T-helper 1 cell (primary cell): Measurements from ENCODE around the gene TMEM145.
A peak's percentile ranks its signal among the peaks of the same experiment; 100 is the strongest.
"Not testable (repeated sequence)": the region's sequence is repeated elsewhere in the genome, so short reads cannot be mapped to it uniquely, and the experiment has no call there.

Experiments used
- DNase-seq, 5 donors: peaks; one replicate each; pipeline ENCODE4 v3.0.0-alpha.2; 2012 to 2020
- total RNA-seq, 4 donors: gene quantifications; one replicate each; lab custom pipeline; 2026; lab: John Stamatoyannopoulos, UW

The TMEM145 gene
- 0 to 0.12 (median 0.04) reads per million in 4 donors for total RNA-seq

GRCh38 chr19:42313096-42313839 lies at the start of gene TMEM145:
Gene TMEM145, plus strand, starts transcription at chr19:42313309. Its CDS starts 68 bp downstream, at chr19:42313377.
- DNase-seq: no peak

- not testable (repeated sequence) for DNase-seq
These were observed 47.0 kb upstream of the TMEM145 start for GRCh38 chr19:42266105-42266504.

DNA sequence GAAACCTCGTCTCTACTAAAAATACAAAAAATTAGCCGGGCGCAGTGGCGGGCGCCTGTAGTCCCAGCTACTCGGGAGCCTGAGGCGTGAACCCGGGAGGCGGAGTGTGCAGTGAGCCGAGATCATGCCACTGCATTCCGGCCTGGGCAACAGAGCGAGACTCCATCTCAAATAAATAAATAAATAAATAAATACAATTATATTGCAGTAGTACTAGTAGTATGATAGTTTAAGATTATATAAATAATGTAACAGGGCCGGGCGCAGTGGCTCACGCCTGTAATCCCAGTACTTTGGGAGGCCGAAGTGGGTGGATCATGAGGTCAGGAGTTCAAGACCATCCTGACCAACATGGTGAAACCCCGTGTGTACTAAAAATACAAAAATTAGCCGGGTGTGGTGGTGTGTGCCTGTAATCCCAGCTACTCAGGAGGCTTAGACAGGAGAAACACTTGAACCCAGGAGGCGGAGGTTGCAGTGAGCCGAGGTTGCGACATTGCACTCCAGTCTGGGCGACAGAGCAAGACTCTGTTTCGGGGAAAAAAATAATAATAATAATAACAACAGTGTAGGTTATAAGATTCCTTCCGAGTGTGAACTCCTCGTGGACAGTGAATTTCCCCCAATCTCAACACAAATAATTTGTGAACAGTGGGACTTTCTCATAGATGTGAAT lies 46.0 kb upstream of the TMEM145 start:
- not testable (repeated sequence) for DNase-seq

DNA sequence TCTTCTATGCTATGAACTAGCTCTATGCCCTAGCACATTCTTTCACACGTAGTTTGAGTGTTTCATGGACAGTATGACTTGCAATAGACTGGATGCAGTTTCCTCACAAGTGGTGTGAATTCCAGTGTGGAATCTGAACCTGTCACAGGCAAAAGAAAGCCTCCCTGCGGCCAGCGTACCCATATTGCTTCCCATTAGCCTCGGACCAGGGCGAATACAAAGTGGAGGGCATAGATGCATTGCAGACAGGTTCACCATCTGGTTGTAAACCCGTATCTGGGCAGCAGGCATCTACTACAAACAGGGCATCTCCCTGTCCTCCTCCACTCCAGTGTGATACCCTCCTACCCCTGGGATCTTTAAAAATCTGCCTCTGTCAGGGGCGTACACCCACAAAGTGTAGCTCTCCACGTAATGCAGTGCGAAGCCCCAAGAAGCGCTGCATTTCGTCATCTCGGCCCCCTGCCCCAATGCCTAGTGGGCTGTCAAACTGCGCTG lies 45.4 kb upstream of the TMEM145 start:
- no peak for DNase-seq

DNA sequence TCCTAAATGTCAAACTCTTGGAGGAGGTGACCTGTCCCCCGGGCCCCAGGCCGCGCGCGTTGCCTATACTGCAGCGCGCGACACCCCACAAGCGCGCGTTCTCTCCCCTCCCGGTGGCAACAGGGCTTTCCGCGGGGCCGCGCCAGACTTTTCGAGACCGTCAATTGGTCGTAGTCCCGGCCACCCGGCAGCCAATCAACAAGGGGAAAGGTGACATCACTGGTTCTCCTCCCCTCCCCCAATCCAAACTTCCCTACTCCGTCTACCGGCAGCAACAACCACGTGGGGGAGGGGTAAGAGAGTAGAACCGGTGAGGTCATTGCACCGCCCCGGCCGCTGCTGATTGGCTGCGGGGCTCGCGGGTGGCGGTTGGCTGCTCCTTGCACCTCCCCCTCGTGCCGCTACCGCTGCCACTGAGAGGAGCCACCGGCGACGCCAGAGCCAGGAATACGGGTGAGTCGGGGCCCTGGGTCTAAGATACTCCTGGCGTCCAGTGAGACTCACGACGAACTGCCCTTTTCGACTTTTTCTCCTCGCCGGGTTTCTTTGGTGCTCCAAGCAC lies 44.9 kb upstream of the TMEM145 start:
- peak; percentile 98 to 100 (median 99) for DNase-seq

DNA sequence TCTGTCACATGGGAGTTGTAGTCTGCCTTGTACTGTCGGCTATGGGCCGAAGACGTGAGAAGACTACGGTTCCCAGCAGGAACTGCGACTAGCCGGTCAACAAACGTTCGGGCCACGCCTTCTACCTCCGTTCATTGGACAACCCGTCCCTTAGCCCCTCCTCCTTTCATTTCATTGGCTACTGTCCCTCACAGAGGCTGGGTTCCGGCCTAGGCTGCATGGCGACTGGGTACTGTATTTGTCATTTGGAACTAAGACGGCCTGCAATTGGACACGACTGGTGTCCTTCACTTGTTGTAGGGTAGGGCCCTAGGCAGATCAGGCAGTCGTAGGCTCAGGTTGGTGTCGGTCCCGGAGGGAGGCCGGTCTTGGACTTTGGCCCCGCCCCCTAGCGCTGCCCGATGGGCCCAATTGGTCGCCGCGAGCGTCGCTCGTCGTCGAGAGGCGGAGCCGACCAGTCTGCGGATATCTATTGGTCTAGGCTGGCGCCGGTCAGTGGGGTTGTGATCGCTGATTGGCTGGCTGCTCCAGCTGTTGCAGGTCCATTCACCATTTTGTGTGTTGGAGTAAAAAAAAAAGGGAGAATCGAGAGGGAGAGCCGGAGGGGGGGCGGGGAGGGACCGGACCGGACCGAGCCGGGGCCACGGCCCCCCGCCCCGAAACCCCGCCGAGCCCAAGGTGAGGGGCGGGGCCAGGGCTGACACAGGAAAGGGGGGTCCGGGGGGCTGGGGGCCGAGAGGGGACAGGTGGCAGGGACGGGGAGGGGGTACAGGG lies 44.2 kb upstream of the TMEM145 start, which contains the start of gene CIC:
Gene CIC (plus strand): TSS at position 549 of the 774 bp plus-strand sequence. CDS start 2,532 bp downstream, outside the sequence.
- peak; percentile 99 to 100 (median 99) for DNase-seq

DNA sequence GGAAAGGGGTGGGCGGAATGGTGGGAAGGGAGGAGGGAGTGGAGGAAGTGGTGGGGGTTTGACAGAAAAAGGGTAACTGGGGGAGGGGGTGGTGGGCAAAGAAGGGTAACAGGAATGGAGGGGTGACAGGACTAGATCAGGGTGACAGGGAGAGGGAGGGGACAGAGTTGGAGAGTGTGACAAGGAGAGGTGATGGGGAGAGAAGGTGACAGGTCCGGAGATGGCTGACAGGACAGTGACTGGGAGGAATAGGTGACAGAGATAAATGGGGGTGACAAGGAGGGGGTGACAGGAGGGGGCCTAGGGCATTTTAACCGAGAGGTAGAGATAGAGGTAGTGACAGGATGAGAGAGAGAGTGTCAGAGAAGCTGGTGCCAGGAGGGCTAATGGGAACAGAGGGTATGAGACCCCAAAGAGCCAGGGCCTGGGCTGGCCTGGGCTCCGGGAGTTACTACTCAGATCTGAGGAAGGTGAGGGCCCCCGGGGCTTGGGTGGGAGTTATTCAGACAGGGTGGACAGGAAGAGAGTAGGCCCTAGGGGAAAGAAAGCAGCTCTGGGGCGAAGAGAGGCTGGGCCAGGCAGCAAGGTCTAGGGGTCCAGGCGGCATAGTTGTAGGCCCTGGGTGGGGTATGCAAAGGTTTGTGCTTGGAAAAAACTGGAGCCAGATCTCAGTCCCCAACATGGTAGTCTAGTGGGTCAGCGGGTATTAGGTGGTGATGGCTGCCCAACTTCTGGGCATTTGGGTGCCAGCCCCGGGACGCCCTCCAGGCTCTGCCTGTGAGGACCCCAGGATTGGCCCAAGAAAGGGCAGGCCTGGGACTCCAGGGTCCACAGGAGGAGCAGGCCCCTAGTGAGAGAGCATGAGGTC lies 43.4 kb upstream of the TMEM145 start:
- DNase-seq: no peak

DNA sequence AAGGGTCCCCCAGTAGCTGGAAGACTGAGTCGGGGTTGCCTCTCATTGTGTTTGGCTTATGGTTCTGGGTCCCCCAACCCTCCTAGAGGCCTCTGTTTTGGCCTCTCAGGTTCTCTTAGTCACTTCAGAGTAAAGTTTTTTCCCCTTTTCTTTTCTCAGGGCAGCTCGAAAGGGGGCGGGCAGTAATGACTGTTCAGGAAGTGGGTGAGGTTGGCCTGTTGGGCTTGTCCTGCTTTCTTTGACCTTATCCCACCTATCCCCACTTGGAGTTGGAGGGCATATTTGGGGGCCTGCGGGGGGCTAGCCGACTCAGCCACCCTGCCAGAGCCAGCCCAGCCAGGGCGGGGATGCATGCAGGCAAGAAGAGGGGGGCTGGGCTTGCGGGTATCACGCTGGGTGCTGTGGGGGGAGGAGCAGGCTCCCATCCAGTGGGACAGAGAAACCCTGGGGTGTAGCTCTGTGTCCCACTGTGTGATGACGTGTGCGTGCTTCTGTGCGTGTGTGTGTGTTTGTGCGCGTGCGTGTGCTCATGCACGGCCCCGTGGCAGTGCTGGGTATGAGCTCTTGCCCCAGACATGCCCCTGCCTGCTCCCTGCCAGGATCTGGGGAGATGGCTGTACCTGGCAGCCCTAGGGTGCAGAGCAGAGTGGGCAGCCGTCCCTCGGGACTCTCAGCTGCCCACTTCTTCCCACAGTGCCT lies 42.6 kb upstream of the TMEM145 start:
- peak; percentile 48 to 82 (median 67) for DNase-seq

DNA sequence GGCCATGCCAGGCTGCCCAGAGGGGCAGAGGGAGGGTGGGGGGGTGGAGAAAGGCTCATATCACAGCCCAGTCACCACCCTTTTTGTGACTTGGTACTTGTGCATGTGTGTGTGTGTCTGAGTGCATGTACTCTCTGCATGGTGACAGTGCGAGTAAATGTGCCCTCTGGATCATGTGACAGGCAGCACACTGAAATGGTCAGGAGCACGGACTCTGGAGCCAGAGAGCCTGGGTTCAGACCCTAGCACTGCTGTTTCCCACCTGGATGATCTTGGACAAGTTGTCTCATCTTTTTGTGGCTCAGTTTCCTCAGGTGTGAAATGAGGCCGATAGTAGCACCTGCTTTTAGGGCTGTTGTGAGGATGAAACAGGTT lies 42.1 kb upstream of the TMEM145 start:
- no peak for DNase-seq

DNA sequence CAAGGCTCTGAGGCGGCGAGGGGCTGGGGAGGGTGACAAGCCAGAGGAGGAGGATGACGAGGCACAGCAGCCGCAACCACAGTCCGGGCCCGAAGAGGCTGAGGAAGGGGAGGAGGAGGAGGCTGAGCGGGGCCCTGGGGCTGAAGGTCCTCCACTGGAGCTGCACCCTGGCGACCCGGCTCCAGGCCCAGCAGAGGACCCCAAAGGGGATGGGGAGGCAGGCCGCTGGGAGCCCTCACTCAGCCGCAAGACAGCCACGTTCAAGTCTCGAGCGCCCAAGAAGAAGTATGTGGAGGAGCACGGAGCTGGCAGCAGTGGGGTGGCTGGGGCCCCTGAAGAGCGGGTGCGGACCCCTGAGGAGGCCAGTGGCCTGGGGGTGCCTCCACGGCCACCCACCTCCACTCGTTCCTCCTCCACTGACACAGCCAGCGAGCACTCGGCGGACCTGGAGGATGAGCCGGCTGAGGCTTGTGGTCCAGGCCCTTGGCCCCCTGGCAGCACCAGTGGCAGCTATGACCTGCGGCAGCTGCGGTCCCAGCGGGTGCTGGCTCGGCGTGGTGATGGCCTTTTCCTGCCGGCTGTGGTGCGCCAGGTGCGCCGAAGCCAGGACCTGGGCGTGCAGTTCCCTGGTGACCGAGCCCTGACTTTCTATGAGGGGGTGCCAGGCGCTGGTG lies 41.1 kb upstream of the TMEM145 start:
- DNase-seq: no peak

GRCh38 chr19:42272535-42272897 lies 40.6 kb upstream of the TMEM145 start:
- no peak for DNase-seq

DNA sequence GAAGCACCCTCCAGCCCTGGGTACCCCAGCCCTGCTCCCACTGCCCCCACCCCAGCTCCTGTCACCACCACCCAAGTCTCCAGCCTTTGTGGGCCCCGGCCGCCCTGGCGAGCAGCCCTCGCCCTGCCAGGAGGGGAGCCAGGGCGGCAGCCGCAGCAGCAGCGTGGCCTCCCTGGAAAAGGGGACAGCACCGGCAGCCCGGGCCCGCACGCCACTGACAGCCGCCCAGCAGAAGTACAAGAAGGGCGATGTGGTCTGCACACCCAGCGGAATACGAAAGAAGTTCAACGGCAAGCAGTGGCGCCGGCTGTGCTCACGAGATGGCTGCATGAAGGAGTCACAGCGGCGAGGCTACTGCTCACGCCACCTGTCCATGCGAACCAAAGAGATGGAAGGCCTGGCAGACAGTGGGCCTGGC lies 40.1 kb upstream of the TMEM145 start:
- no peak for DNase-seq

GRCh38 chr19:42273407-42274064 lies 39.6 kb upstream of the TMEM145 start:
- no peak for DNase-seq

DNA sequence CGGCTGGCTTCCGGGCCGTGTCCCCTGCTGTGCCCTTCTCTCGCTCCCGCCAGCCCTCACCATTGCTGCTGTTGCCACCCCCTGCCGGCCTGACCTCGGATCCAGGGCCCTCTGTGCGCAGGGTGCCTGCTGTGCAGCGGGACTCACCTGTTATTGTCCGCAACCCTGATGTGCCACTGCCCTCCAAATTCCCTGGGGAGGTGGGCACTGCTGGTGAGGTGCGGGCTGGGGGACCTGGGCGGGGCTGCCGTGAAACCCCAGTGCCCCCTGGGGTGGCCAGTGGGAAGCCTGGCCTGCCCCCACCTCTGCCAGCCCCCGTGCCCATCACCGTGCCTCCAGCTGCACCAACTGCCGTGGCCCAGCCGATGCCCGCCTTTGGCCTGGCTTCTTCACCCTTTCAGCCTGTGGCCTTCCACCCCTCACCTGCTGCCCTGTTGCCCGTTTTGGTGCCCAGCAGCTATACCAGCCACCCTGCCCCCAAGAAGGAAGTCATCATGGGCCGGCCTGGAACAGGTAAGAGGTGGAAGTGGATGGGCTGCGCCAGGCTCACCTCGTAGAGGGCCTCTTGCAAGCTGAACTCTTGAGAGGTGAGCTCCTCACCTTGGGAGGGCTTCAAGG lies 38.9 kb upstream of the TMEM145 start:
- DNase-seq: no peak

GRCh38 chr19:42275103-42275502 lies 38.0 kb upstream of the TMEM145 start:
- DNase-seq: no peak

DNA sequence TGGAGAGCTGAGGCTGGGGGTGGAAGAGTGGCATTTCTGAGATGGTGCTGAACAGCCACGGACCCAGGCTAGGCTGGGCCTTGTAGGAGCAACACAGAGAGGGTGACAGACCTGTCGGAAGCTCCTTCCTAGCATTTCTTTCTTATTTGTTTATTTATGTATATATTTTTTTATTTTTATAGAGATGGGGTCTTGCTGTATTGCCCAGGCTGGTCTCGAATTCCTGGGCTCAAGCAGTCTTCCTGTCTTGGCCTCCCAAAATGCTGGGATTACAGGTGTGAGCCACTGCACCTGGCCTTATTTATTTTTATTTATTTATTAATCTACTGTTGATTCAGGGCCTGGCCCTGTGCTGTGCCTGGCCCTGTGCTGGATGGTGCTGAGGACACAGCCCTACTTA lies 37.6 kb upstream of the TMEM145 start:
- no peak for DNase-seq

- DNase-seq: no peak
These were observed 36.8 kb upstream of the TMEM145 start for GRCh38 chr19:42276284-42276683.

DNA sequence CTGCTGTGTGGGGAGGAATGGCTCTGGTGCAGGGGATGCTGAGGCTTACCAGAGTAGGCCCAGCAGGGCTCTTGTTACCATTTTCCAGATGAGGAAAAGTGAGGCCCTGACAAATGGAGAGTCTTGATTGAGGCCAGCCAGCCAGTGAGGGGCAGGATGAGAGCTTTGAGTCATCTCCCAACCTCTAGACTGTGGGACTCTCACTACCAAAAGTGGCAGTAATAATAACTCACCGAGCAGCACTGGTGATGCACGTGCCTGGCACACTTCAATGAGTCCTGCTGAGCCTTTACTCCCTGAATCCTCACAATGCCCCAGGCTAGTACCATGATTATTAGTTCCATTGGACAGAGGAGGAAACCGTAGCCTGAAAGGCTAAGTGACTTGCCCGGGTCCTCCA lies 36.3 kb upstream of the TMEM145 start:
- DNase-seq: peak in 1 of 5 donors; percentile 56

DNA sequence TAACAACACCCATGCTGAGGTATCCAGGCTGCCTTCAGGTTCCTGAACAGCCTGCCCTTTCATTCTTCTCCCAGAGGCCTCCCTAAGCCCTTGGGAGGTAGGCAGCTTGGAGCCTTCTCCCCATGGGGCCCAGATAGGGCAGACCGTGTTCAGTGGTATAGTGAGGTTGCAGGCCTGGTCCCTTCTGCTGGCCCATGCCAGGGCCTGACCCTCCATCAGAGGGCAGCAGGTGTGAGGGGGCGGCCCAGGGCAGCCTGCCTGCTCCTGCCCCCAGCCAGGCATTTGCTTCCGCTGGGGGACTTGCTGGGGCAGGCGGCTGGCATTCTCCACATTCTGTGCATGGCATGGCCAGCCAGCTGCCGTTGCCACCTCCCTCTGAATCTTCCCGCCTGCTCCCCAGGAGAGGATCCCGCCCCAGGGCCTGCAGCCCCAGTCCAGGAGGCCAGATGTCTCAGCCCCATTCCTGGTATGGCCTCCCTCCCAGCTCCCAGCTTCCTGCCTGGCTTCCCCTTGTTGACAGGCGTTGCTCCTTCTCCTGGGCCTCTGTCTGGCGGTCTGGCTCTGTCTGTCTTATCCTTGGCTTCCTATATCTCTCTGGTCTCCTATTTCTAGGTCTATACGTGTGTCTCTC lies 35.2 kb upstream of the TMEM145 start:
- DNase-seq: no peak
